GM12878 (cell line): Measurements from ENCODE around the gene PPP2R5C. TPM values are rescaled to one million over a fixed set of nuclear protein-coding genes. Genes with fewer than 3 reads are reported as not detected.

Source experiments
- ASH2L ChIP-seq: fragments of 300-600, 200-600 bp; sonication (generic); IDR thresholded peaks from 2 replicates; pipeline ENCODE4 v1.6.1; 2017; ENCODE audit warnings: low read depth, mild to moderate bottlenecking, borderline replicate concordance
- ATF7 ChIP-seq: fragments of 450-650 bp; IDR thresholded peaks from 2 replicates; pipeline ENCODE4 v1.6.1; 2016; ENCODE audit warnings: low read depth, mild to moderate bottlenecking
- BRCA1 ChIP-seq: IDR thresholded peaks from 2 replicates; pipeline ENCODE4 v1.6.1; 2011; ENCODE audit warnings: low read depth, low read length, improper control_type of control experiment
- CREM ChIP-seq: IDR thresholded peaks from 2 replicates; pipeline ENCODE4 v1.6.1; 2014; ENCODE audit warnings: antibody characterized with exemption, low read depth
- EP300 ChIP-seq, 2 experiments: fragments of 150-350 bp in 1 of 2; IDR thresholded peaks; 2 replicates each; pipeline ENCODE4 v1.6.1; 2011 to 2012; ENCODE audit warnings: low read depth in 2 of 2, low read length in 2 of 2, borderline replicate concordance in 1 of 2, improper control_type of control experiment in 1 of 2, inconsistent platforms in 1 of 2; ENCODE audit not compliant: control insufficient read depth in 1 of 2
- FOS ChIP-seq: IDR thresholded peaks from 3 replicates; pipeline ENCODE4 v1.6.1; 2011; ENCODE audit warnings: borderline replicate concordance; ENCODE audit not compliant: insufficient read length; ENCODE audit errors: extremely low read depth
- GABPA ChIP-seq: IDR thresholded peaks from 2 replicates; pipeline ENCODE4 v1.6.1; 2014; ENCODE audit warnings: antibody characterized with exemption, low read depth, mild to moderate bottlenecking, inconsistent platforms
- KLF5 ChIP-seq: fragments of 450-650 bp; IDR thresholded peaks from 2 replicates; pipeline ENCODE4 v1.6.1; 2014; ENCODE audit warnings: mild to moderate bottlenecking; ENCODE audit not compliant: partially characterized antibody
- MTA2 ChIP-seq: fragments of 450-650 bp; IDR thresholded peaks from 2 replicates; pipeline ENCODE4 v1.6.1; 2016; ENCODE audit warnings: low read depth, mild to moderate bottlenecking, moderate library complexity
- NBN ChIP-seq: fragments of 450-650 bp; IDR thresholded peaks from 2 replicates; pipeline ENCODE4 v1.6.1; 2016
- NFIC ChIP-seq: IDR thresholded peaks from 2 replicates; pipeline ENCODE4 v1.6.1; 2012; ENCODE audit warnings: low read depth, mild to moderate bottlenecking, inconsistent platforms, low read length, moderate library complexity
- POLR2A ChIP-seq: IDR thresholded peaks from 2 replicates; pipeline ENCODE4 v1.6.1; 2011; ENCODE audit warnings: low read depth, mild to moderate bottlenecking, low read length
- POLR2AphosphoS2 ChIP-seq: IDR thresholded peaks from 2 replicates; pipeline ENCODE4 v1.6.1; 2011; ENCODE audit warnings: low read depth, mild to moderate bottlenecking, low read length, improper control_type of control experiment, moderate library complexity
- PRDM15 ChIP-seq: fragments of 450-650 bp; formaldehyde crosslinking; IDR thresholded peaks from 2 replicates; pipeline ENCODE4 v1.4.0; 2020; ENCODE audit warnings: mild to moderate bottlenecking, moderate library complexity
- SIN3A ChIP-seq: IDR thresholded peaks from 2 replicates; pipeline ENCODE4 v1.6.1; 2012; ENCODE audit warnings: low read depth, low read length, improper control_type of control experiment
- SMC3 ChIP-seq: IDR thresholded peaks from 2 replicates; pipeline ENCODE4 v1.6.1; 2011; ENCODE audit warnings: low read length, improper control_type of control experiment, borderline replicate concordance
- SPI1 ChIP-seq: IDR thresholded peaks from 2 replicates; pipeline ENCODE4 v1.6.1; 2011; ENCODE audit warnings: low read depth, mild to moderate bottlenecking, low read length, moderate library complexity, borderline replicate concordance; ENCODE audit not compliant: insufficient read depth
- STAT1 ChIP-seq: fragments of 450-650 bp; conservative IDR thresholded peaks from 2 replicates; pipeline ENCODE4 v1.6.1; 2014; ENCODE audit warnings: antibody characterized with exemption, mild to moderate bottlenecking
- TARDBP ChIP-seq: IDR thresholded peaks from 2 replicates; pipeline ENCODE4 v1.6.1; 2016; ENCODE audit warnings: borderline replicate concordance
- YBX1 ChIP-seq: fragments of 450-650 bp; IDR thresholded peaks from 2 replicates; pipeline ENCODE4 v1.6.1; 2016; ENCODE audit warnings: antibody characterized with exemption
- ZNF592 ChIP-seq: fragments of 450-650 bp; IDR thresholded peaks from 2 replicates; pipeline ENCODE4 v1.6.1; 2017; ENCODE audit warnings: mild to moderate bottlenecking, moderate library complexity
- polyA plus RNA-seq, 11 experiments: library from polyadenylated mRNA; depleted of rRNA in 4 of 11; unstranded in 6 of 11; stranded (reverse) in 5 of 11; fragments of >200 nt; fragmentation: Nextera tagmentation in 4 of 11; fragmentation: Illumina TruSeq in 1 of 11; extraction: Ambion mirVana in 4 of 11; extraction: Trizol in 1 of 11; gene quantifications; 1 replicate in 1 of 11; 2 replicates in 10 of 11; pipeline versions ENCODE4 v1.2.1 to v1.2.3, GENCODE V29; 2011 to 2016; ENCODE audit warnings: inconsistent platforms in 2 of 11, missing spikeins in 2 of 11, low read depth in 1 of 11
- total RNA-seq, 4 experiments: library from RNA; depleted of rRNA in 3 of 4; stranded (reverse); fragments of >200 nt in 3 of 4; fragmentation: Illumina TruSeq in 1 of 4; extraction: Trizol in 1 of 4; gene quantifications; 2 replicates each; pipeline versions ENCODE4 v1.2.1 to v1.2.3, GENCODE V29; 2013 to 2021
- TF ChIP-seq, protein P1 (sequence below): IDR thresholded peaks from 2 replicates; pipeline ENCODE4 v1.6.1; 2012; ENCODE audit warnings: low read depth, low read length, improper control_type of control experiment

Gene PPP2R5C
- total and polyA plus RNA-seq, 10 of the 15 experiments (the other 5 are each of a cell fraction or from before 2014, with no cell fraction given): 106 to 199 (median 144) TPM

- TF ChIP-seq ASH2L (no peak), NBN (peak; percentile 76; the same call in 1 of the 2 replicates), SPI1 (peak; percentile 67; the same call in 1 of the 2 replicates), EP300 (IDR thresholded peaks at IDR 0.05; ENCODE audit: borderline replicate concordance in 1 of 2, control insufficient read depth in 1 of 2, low read depth in 2 of 2, low read length in 2 of 2) (peak; percentile 92 to 99), SIN3A (no peak), NFIC (peak; percentile 92), ZNF592 (no peak), KLF5 (peak; percentile 60), BRCA1 (no peak), PRDM15 (CRISPR knock-in tag) (no peak), FOS (no peak), POLR2AphosphoS2 (no peak), POLR2A (no peak), ATF7 (peak; percentile 88), CREM (peak; percentile 94), SMC3 (0 out of 2 replicates have a peak, but pooled peaks have one; percentile 4), GABPA (no peak), YBX1 (no peak), STAT1 (no peak), TARDBP (no peak), MTA2 (peak; percentile 84)
- TF ChIP-seq, protein P1, sequence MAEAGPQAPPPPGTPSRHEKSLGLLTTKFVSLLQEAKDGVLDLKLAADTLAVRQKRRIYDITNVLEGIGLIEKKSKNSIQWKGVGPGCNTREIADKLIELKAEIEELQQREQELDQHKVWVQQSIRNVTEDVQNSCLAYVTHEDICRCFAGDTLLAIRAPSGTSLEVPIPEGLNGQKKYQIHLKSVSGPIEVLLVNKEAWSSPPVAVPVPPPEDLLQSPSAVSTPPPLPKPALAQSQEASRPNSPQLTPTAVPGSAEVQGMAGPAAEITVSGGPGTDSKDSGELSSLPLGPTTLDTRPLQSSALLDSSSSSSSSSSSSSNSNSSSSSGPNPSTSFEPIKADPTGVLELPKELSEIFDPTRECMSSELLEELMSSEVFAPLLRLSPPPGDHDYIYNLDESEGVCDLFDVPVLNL: no peak
These were observed 115.0 kb downstream of the PPP2R5C start (continued) for GRCh38 chr14:101876555-101876938.
